Upper lobe of left lung (tissue), 4 donors: ENCODE measurements around the gene TAX1BP3.

Experiments
- EP300 ChIP-seq, 4 donors: sonication (generic); formaldehyde crosslinking; IDR thresholded peaks; one replicate each; pipeline ENCODE4 v1.5.1; 2017; ENCODE audit warnings: antibody characterized with exemption in 4 of 4, control low read depth in 2 of 4
- POLR2AphosphoS5 ChIP-seq, 2 donors: sonication (generic); formaldehyde crosslinking; IDR thresholded peaks; one replicate each; pipeline ENCODE4 v1.5.1; 2017; ENCODE audit warnings: antibody characterized with exemption in 2 of 2
- TF ChIP-seq, protein P1 (sequence below), 6 experiments: fragments of 450-650 bp in 4 of 6; fragments of 200-600 bp in 2 of 6; sonication (generic) in 2 of 6; IDR thresholded peaks; one replicate each; pipeline ENCODE4 v1.5.1; 2016 to 2019; ENCODE audit warnings: antibody characterized with exemption in 6 of 6

DNA sequence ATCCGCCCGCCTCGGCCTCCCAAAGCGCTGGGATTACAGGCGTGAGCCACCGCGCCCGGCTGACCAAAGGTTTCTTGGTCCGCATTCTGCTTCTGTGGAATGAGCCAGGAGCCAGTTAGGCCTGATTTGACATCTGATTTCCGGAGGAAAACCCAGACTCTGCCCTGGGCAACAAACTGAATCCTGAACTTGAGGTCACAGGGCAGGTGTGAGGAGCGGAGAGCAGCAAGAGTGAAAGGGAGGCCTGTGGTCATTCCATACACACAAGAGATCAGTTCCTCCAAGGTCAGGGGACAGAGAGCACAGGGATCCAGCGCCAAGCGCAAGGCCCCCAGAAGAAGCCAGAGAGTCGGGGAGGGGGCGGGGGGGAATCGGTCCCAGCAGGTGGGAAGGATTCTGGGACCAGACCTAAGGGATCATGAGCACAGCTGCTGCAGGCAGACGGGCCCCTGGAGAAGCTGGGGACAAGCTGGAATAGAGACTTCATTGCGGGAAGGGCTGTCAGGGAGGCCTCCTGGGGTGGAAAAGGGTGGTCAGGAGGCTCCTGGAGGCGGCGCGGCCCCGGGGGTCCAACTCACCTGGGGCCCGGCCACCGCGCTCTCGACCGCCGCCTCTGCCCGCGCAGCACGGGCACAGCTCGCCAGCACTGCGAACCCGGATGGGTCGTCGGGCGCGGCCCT, 32.8 kb downstream of the TAX1BP3 start:
- TF ChIP-seq, protein P1, sequence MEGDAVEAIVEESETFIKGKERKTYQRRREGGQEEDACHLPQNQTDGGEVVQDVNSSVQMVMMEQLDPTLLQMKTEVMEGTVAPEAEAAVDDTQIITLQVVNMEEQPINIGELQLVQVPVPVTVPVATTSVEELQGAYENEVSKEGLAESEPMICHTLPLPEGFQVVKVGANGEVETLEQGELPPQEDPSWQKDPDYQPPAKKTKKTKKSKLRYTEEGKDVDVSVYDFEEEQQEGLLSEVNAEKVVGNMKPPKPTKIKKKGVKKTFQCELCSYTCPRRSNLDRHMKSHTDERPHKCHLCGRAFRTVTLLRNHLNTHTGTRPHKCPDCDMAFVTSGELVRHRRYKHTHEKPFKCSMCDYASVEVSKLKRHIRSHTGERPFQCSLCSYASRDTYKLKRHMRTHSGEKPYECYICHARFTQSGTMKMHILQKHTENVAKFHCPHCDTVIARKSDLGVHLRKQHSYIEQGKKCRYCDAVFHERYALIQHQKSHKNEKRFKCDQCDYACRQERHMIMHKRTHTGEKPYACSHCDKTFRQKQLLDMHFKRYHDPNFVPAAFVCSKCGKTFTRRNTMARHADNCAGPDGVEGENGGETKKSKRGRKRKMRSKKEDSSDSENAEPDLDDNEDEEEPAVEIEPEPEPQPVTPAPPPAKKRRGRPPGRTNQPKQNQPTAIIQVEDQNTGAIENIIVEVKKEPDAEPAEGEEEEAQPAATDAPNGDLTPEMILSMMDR (IDR thresholded peaks at IDR 0.05) = peak in 1 of 6 experiments; percentile 21
- TF ChIP-seq EP300 (IDR thresholded peaks at IDR 0.05) (no peak), POLR2AphosphoS5 (IDR thresholded peaks at IDR 0.05) (no peak)
